NB4 (cell line): Measurements from ENCODE around the gene EIF4B.

Experiments
- DNase-seq: peaks from one replicate; pipeline ENCODE4 v3.0.0; 2010; ENCODE audit warnings: low read depth
- H3K4me3 ChIP-seq: one replicate; pipeline ENCODE4 v1.5.1; 2011; ENCODE audit warnings: mild to moderate bottlenecking, low read depth, low read length, moderate library complexity
- MYC ChIP-seq: IDR thresholded peaks from 2 replicates; pipeline ENCODE4 v1.6.1; 2011; ENCODE audit warnings: low read depth, low read length
- POLR2A ChIP-seq: IDR thresholded peaks from 2 replicates; pipeline ENCODE4 v1.6.1; 2011; ENCODE audit warnings: mild to moderate bottlenecking; ENCODE audit not compliant: insufficient read length; ENCODE audit errors: extremely low read depth
- TF ChIP-seq, protein P1 (sequence below): IDR thresholded peaks from one replicate; pipeline ENCODE4 v1.5.1; 2012; ENCODE audit warnings: low read depth, low read length
- TF ChIP-seq, protein P2 (sequence below): IDR thresholded peaks from 2 replicates; pipeline ENCODE4 v1.6.1; 2011; ENCODE audit warnings: low read depth, low read length

EIF4B gene

DNA sequence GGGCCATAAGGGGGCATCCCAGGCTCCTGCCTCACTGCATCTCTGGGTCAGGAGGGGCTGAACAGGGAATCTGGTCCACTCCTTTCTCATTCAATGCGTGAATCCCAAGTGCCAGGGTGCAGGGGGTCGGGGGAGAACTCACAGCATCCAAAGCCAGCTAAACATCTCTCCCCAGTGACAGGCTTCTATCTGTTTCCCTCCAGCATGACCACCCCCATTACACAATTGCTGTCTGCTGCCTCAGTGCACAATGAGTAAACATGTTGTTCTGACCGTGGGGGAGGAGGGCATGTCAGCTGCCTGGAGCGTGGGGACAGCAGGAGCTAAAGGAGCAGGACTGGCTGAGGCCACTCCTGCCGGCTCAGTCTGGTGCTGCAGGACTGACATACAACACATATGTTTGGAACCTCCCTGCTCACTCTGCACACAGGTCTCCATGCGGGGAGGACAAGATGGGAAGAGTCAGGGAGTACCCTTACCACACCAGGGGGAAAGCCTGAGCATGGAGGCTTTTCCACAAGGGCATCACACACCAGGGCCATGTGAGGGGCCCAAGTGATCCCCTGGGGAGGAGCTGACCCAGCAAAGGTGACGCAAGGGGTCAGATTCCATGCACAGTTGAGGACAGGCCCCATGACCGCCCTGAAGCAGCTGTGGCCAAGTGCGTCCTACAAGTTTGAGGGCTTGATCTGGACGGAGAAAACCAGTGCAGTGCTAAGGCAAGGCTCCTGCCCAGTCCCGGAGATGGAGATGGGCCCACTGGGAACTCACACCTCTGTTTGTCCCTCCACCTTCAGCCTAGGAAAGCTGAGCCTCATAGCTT is 45.0 kb downstream of the EIF4B start:
- TF ChIP-seq, protein P1, sequence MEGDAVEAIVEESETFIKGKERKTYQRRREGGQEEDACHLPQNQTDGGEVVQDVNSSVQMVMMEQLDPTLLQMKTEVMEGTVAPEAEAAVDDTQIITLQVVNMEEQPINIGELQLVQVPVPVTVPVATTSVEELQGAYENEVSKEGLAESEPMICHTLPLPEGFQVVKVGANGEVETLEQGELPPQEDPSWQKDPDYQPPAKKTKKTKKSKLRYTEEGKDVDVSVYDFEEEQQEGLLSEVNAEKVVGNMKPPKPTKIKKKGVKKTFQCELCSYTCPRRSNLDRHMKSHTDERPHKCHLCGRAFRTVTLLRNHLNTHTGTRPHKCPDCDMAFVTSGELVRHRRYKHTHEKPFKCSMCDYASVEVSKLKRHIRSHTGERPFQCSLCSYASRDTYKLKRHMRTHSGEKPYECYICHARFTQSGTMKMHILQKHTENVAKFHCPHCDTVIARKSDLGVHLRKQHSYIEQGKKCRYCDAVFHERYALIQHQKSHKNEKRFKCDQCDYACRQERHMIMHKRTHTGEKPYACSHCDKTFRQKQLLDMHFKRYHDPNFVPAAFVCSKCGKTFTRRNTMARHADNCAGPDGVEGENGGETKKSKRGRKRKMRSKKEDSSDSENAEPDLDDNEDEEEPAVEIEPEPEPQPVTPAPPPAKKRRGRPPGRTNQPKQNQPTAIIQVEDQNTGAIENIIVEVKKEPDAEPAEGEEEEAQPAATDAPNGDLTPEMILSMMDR, result peak; percentile 1
- TF ChIP-seq, protein P2, sequence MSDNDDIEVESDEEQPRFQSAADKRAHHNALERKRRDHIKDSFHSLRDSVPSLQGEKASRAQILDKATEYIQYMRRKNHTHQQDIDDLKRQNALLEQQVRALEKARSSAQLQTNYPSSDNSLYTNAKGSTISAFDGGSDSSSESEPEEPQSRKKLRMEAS, result peak; percentile 59
- no peak for TF ChIP-seq POLR2A
- DNase-seq, result peak; percentile 88
- no peak overlapping the region for H3K4me3 ChIP-seq

DNA sequence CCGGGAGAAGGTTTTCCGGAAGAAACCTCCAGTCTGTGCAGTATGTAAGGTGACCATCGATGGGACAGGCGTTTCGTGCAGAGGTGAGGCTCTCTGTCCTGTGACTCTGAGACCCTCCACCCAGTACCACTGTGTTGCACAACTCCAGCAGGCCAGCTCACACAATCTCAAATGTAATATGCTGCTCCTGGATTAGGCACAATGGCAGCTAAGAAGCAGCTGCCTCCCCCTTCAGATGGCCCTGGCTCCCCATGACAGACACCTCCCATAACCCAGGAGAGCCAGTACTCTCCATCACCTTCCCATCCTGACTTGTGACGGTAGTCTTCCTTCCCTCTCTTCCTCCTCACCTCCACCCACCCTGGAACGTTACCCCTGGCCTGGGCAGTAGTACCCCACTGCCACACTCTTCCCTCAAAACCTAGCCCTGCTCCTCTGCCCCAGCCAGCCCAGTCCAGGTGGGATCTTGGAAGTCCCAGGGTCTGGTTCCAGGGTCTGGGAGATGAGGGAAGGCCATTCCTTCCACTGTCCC is 45.7 kb downstream of the EIF4B start:
- TF ChIP-seq, protein P1, result no peak
- TF ChIP-seq, protein P2, result no peak
- no peak for TF ChIP-seq POLR2A
- no peak for TF ChIP-seq MYC
- DNase-seq, result no peak
- H3K4me3 ChIP-seq, result no peak overlapping the region

DNA sequence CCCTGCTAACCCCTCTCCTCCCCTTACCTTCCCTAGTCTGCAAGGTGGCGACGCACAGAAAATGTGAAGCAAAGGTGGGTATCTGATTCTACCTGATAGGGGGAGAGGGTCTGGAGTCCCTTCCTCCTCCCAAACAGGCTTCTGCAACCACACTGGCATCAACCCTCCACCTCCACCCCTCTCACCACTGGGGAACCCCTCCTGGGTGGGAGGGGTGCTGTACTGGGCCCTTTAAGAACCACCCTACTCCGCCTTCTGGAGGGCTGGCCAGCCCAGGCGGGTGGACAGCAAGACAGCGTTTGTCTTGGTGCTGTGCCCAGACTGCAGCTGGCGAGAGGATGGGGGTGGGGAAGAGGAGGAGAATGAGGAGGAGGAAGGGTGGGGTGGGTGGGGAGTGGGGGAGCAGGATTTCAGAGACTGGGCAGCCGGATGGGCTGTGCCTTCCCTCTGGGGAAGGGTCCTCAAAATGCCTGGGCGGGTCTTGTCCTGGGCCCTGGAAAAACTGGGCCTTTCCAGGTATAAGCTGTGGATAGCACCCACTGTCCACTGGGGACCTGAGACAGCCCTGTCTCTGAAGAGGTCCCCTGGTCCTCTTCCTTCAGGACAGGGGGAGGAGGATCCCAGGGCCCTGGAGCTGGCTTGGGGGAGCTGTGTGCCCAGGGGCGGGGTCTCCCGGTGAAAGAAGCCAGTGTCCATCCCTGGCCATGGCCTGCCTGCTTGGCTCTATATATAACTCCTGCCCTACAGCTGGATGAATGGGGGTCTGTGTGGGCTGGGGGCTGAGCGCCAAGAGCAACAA is 46.4 kb downstream of the EIF4B start:
- H3K4me3 ChIP-seq, result no peak overlapping the region
- no peak for DNase-seq
- TF ChIP-seq, protein P1, result no peak
- TF ChIP-seq, protein P2, result no peak
- TF ChIP-seq POLR2A (no peak), MYC (no peak)

DNA sequence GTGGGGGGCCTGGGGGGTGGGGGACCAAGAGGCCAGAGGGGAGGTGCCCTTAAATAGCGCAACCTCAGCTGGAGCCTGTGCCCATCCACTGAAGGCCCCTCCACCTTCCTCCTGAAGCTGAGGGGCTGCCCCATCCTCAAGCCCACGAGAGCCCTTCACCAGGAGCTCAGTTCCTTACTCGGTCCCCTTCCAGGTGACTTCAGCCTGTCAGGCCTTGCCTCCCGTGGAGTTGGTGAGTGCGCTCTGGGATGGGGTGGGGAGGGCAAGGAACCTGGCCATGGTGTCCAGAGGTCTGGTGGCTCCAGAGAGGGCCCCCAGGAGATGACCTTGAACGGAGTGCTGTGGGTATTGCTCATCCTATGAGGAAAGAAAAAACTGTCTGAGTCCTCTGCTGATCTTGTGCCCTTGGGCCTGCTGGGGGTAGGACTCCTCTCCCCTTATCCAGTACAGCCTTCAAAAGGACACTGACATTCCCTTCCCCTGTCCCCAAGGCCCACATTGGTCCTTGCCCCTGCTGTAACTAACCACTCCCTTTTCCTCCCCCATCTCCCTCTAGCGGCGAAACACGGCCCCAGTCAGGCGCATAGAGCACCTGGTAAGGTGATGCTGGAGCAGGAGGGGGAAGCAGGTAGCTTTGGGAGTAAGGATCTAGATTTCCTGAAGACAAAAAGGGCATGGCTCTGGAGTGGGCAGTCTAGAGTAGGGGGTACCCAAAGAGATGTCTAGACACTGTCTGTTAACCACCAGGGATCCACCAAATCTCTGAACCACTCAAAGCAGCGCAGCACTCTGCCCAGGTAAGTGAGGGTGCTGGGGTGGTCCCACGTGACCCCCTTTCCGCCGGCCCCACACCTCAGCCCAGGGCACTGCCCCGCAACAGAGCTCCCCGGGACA is 47.2 kb downstream of the EIF4B start:
- no peak for TF ChIP-seq POLR2A
- TF ChIP-seq, protein P1, result peak; percentile 91
- DNase-seq, result peak; percentile 52
- H3K4me3 ChIP-seq, result no peak overlapping the region

DNA sequence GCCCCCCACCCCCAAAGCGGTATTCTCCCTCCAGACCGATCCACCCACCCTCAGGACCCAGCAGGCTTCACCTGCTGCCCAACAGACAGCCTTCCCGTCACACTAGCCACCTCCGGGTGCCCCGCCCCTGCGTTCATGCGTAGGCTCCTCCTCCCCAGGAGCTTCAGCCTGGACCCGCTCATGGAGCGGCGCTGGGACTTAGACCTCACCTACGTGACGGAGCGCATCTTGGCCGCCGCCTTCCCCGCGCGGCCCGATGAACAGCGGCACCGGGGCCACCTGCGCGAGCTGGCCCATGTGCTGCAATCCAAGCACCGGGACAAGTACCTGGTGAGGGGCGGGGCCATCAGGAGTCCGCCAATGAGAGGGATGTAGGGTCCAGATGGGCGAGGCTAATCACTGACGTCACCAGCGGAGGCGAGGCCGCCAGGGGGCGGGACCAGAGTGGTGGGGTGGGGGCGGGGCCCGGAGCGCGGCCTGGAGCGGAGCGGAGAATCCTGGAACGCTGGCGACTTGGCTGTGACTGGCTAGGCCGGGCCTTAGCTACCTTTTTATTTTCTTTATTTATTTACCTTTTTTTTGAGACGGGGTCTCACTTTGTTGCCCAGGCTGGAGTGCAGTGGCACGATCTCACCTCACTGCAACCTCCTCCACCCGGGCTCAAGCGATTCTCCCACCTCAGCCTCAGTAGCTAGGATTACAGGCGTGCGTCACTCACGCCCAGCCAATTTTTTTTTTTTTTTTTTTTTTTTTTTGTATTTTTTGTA is 48.0 kb downstream of the EIF4B start:
- H3K4me3 ChIP-seq, result no peak overlapping the region
- TF ChIP-seq, protein P2, result no peak
- DNase-seq, result peak; percentile 63
